GM12891 (cell line): ENCODE results near the gene SLC49A3.

ENCODE experiments used
- POLR2A ChIP-seq: IDR thresholded peaks from 2 replicates; pipeline ENCODE4 v1.6.1; 2011; ENCODE audit warnings: low read depth, low read length, control low read depth
- POLR2AphosphoS5 ChIP-seq: IDR thresholded peaks from 2 replicates; pipeline ENCODE4 v1.6.1; 2011; ENCODE audit warnings: low read depth, low read length, control low read depth
- TAF1 ChIP-seq: IDR thresholded peaks from 2 replicates; pipeline ENCODE4 v1.6.1; 2011; ENCODE audit warnings: low read depth, low read length, control low read depth

- TF ChIP-seq POLR2A, result no peak
- no peak for TF ChIP-seq TAF1
- no peak for TF ChIP-seq POLR2AphosphoS5
Measured at GRCh38 chr4:663046-663437, 25.9 kb downstream of the SLC49A3 start.
